Measurements from ENCODE around the gene ACMSD.
"Not testable (repeated sequence)": the region's sequence is repeated elsewhere in the genome, so short reads cannot be mapped to it uniquely, and the experiment has no call there.

ACMSD gene

GRCh38 chr2:134838143-134838620 lies at the start of gene ACMSD:
Gene ACMSD (plus strand): TSS chr2:134838616. CDS start chr2:134838683, 67 bp downstream.
- no peak for DNase-seq (ENCODE audit: low read depth in 2 of 2)

GRCh38 chr2:134790487-134790886 lies 47.9 kb upstream of the ACMSD start:
- DNase-seq (ENCODE audit: low read depth in 2 of 2), result no peak

- no peak for DNase-seq (ENCODE audit: low read depth in 2 of 2)
Observed at GRCh38 chr2:134791616-134792015, 46.8 kb upstream of the ACMSD start.

- DNase-seq (ENCODE audit: low read depth in 2 of 2), result no peak
Observed at GRCh38 chr2:134792186-134792585, 46.2 kb upstream of the ACMSD start.

GRCh38 chr2:134795765-134796164 lies 42.7 kb upstream of the ACMSD start:
- no peak for DNase-seq (ENCODE audit: low read depth in 2 of 2)

- no peak for DNase-seq (ENCODE audit: low read depth in 2 of 2)
Observed at GRCh38 chr2:134796373-134796772, 42.0 kb upstream of the ACMSD start.

GRCh38 chr2:134799936-134800335 lies 38.5 kb upstream of the ACMSD start:
- DNase-seq (ENCODE audit: low read depth in 2 of 2), result no peak

- DNase-seq (ENCODE audit: low read depth in 2 of 2), result no peak
Observed at GRCh38 chr2:134800341-134800740, 38.1 kb upstream of the ACMSD start.

- DNase-seq (ENCODE audit: low read depth in 2 of 2), result not testable (repeated sequence)
Observed at GRCh38 chr2:134803609-134804405, 34.6 kb upstream of the ACMSD start.

- no peak for DNase-seq (ENCODE audit: low read depth in 2 of 2)
Observed at GRCh38 chr2:134815741-134816140, 22.7 kb upstream of the ACMSD start.

GRCh38 chr2:134818321-134818720 lies 20.1 kb upstream of the ACMSD start:
- DNase-seq (ENCODE audit: low read depth in 2 of 2), result no peak

- DNase-seq (ENCODE audit: low read depth in 2 of 2), result no peak
Observed at GRCh38 chr2:134819334-134819733, 19.1 kb upstream of the ACMSD start.

- DNase-seq (ENCODE audit: low read depth in 2 of 2), result no peak
Observed at GRCh38 chr2:134823431-134823830, 15.0 kb upstream of the ACMSD start.

GRCh38 chr2:134823832-134824231 lies 14.6 kb upstream of the ACMSD start:
- no peak for DNase-seq (ENCODE audit: low read depth in 2 of 2)

- DNase-seq (ENCODE audit: low read depth in 2 of 2), result not testable (repeated sequence)
Observed at GRCh38 chr2:134825716-134826115, 12.7 kb upstream of the ACMSD start.

- DNase-seq (ENCODE audit: low read depth in 2 of 2), result no peak
Observed at GRCh38 chr2:134835471-134835870, 2.9 kb upstream of the ACMSD start.

GRCh38 chr2:134836986-134837385 lies 1.4 kb upstream of the ACMSD start:
- no peak for DNase-seq (ENCODE audit: low read depth in 2 of 2)

- DNase-seq (ENCODE audit: low read depth in 2 of 2), result no peak
Observed at GRCh38 chr2:134839649-134840048, 1.2 kb downstream of the ACMSD start.

GRCh38 chr2:134842930-134843490 lies 4.6 kb downstream of the ACMSD start:
- no peak for DNase-seq (ENCODE audit: low read depth in 2 of 2)

GRCh38 chr2:134843968-134844367 lies 5.6 kb downstream of the ACMSD start:
- no peak for DNase-seq (ENCODE audit: low read depth in 2 of 2)

GRCh38 chr2:134845028-134845427 lies 6.6 kb downstream of the ACMSD start:
- no peak for DNase-seq (ENCODE audit: low read depth in 2 of 2)

GRCh38 chr2:134845719-134846118 lies 7.3 kb downstream of the ACMSD start:
- DNase-seq (ENCODE audit: low read depth in 2 of 2), result no peak

GRCh38 chr2:134846213-134846612 lies 7.8 kb downstream of the ACMSD start:
- no peak for DNase-seq (ENCODE audit: low read depth in 2 of 2)

Data from stimulated activated CD4-positive, alpha-beta T cell treated with anti-CD3 and anti-CD28 coated beads, Interleukin-15, amount 100 ng/mL, for 48 hours (primary cell).